Measurements from ENCODE around the gene ACD. TPM values are rescaled to one million over a fixed set of nuclear protein-coding genes. Genes with fewer than 3 reads are reported as not detected.

Gene ACD
- total RNA-seq, 1 experiment from 2014 or later = 34.1 TPM

DNA sequence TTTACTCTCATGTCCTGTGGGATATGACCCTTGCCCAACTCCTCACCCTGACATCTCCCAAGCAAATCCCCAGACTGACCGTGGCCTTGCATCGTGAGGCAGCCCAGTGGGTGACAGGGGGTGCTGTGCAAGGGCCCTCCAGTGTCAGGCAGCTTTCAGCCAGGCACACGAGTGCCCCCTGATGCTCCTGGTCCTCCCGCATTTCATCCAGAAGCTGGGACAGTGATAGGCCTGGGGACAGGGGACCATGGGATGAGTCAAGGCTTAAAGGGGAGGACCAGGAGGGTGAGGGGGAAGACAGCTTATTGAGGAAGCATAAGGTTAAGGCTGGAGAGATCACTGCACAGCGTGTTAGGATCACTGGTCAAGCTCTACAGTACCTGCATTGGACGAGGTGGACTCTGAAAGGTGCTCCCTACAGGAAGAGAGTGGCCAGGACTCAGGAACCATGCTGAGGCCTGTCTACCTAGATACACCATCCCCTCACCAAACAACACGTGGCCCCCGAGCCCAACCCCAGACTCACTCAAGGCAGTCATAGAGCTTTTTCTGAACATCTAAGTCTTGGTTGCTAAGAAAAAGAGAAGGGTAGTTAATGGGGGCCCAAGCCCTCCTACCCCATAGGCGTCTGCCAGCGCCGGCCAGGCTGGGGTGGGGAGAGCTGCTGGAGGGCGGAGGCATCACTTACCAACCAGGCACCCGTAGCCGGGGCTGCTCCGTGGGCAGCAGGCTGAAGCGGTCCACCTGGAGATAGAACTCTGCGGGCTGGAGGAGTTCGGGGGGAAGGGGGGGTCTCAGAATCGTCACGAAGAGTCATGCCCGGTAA lies 998 bp downstream of the ACD start:
- Histone ChIP-seq H3K23ac (ENCODE audit: insufficient read length, low read depth, low read length) (no peak overlapping the region), H2BK20ac (ENCODE audit: low read depth, low read length, poor library complexity, severe bottlenecking) (no peak overlapping the region), H3K9ac (ENCODE audit: extremely low read depth, insufficient read length, low read length) (peak overlapping the region; percentile 56), H3K4ac (ENCODE audit: low read depth, low read length) (no peak overlapping the region), H3K27me3 (ENCODE audit: insufficient read depth, low read length) (no peaks in the 10 kb centered on the region), H3K4me2 (ENCODE audit: insufficient read depth, insufficient read length, low read length) (peak overlapping the region; percentile 57), H4K91ac (ENCODE audit: insufficient read length, low read depth, low read length) (no peak overlapping the region), H2BK15ac (ENCODE audit: low read depth, low read length) (no peak overlapping the region), H3T11ph (ENCODE audit: low read length) (no peak overlapping the region), H2AK5ac (ENCODE audit: insufficient read length, low read length) (no peak overlapping the region), H3K23me2 (ENCODE audit: insufficient read length, low read depth, low read length, poor library complexity, severe bottlenecking) (peaks cover 11% of the 10 kb centered on the region), H4K8ac (replicated peaks; ENCODE audit: insufficient read length, low read depth, low read length) (no peak overlapping the region), H3K56ac (ENCODE audit: insufficient read length, low read depth, low read length) (no peak overlapping the region), H4K20me1 (ENCODE audit: control insufficient read depth, insufficient read depth, insufficient read length) (no peaks in the 10 kb centered on the region), H3K4me1 (ENCODE audit: insufficient read depth, low read length) (no peaks in the 10 kb centered on the region), H2BK120ac (ENCODE audit: low read depth, low read length, poor library complexity, severe bottlenecking) (no peak overlapping the region), H4K5ac (ENCODE audit: insufficient read length, low read depth, low read length) (no peak overlapping the region), H3K79me1 (ENCODE audit: insufficient read depth, low read depth, low read length, poor library complexity, severe bottlenecking) (no peaks in the 10 kb centered on the region), H3K14ac (ENCODE audit: insufficient read depth, low read length) (no peak overlapping the region), H3K9me3 (ENCODE audit: control insufficient read depth, low read depth, low read length) (no peaks in the 10 kb centered on the region), H2BK12ac (ENCODE audit: insufficient read length, low read depth, low read length) (no peak overlapping the region), H2BK5ac (ENCODE audit: insufficient read length, low read length) (no peak overlapping the region), H3K79me2 (ENCODE audit: insufficient read depth, low read length) (no peaks in the 10 kb centered on the region), H3K18ac (ENCODE audit: insufficient read length, low read depth, low read length) (no peak overlapping the region), H2AFZ (ENCODE audit: low read length) (no peak overlapping the region), H3K27ac (ENCODE audit: insufficient read length, low read depth, low read length) (no peak overlapping the region)
- Mint-ChIP-seq H3K36me3 (ENCODE audit: insufficient read depth in 1 of 3, low read depth in 3 of 3) (peaks cover 10 to 30% (median 19%) of the 10 kb centered on the region in 3 experiments), H3K27me3 (ENCODE audit: low read depth) (peaks cover 2% of the 10 kb centered on the region), H3K4me1 (peaks cover 11 to 20% of the 10 kb centered on the region in 2 experiments), H3K27ac (no peak overlapping the region), H3K4me3 (peak overlapping the region; percentile 85 to 94), H3K9me3 (no peaks in the 10 kb centered on the region; a peak in 1 of 5 replicates)
- TF ChIP-seq CTCF (conservative IDR thresholded peaks at IDR 0.05) = no peak
- WGBS (ENCODE audit: extremely low coverage, insufficient read length, low lambda C conversion rate) = no CpG with 5 or more reads among the region's 21 CpGs
- no peak for DNase-seq

Data from H9 (cell line).